GM21515 (cell line): ENCODE measurements around the gene EHMT1.
"Not testable (repeated sequence)": the region's sequence is repeated elsewhere in the genome, so short reads cannot be mapped to it uniquely, and the experiment has no call there.

Source experiments
- ATAC-seq: cut with Tn5 transposase; IDR thresholded peaks from one replicate; pipeline ENCODE4 v1.9.1; 2021; ENCODE audit not compliant: unreplicated experiment

EHMT1 gene

DNA sequence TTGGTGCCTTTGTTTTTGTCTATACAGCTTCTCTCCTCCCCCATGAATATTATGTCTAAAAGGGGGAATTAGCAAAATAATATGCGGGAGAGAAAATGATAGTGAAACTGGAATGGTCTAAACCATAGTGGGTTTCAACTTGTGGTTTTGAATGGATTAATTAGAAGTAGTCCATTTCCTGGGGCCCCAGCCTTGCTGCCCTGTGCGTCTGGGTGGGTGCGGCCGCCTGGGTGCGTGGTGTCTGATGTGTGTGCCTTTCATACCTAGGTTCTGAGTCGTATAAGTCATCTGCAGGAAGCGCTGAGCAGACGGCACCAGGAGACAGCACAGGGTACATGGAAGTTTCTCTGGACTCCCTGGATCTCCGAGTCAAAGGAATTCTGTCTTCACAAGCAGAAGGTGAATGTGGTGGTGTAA lies 138.8 kb downstream of the EHMT1 start:
- no peak for ATAC-seq

DNA sequence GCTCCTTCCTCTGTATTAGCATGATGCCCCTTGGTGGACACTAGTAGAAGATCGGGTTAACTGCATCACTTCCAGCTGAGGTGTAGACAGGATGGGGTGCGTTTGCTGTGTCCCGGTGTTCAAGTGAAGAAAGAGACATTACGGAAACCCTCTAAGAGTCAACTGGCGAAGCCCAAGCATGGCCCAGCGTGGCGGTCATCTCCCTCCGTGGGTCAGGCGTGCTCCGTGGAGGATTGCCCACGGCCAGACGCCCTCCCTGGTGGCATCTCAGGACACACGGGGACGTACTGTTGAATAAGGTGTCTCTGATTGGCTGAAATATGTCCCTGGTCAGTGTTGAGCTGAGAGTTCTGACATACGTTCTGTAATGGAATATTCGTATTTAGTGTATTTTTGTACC lies 139.3 kb downstream of the EHMT1 start:
- ATAC-seq = no peak

DNA sequence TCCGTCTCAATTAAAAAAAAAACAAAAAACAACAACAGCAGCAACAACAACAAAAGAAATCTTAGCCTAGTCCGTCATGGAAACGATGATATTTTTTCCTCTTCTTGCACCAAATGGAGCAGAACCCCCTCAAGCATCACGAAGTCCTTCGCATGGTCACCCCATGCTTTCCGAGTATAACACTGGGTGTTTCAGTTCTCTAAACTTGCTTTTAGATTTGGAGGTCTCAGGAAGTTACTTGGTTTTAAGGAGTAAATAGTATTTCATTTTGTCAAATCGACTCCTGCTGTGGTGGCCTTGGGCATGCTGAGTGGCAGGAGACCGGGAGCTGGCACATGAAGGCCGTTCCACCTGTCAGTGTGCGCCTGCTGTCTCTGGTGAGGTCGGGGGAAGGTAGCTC lies 140.3 kb downstream of the EHMT1 start:
- peak; percentile 33 for ATAC-seq

DNA sequence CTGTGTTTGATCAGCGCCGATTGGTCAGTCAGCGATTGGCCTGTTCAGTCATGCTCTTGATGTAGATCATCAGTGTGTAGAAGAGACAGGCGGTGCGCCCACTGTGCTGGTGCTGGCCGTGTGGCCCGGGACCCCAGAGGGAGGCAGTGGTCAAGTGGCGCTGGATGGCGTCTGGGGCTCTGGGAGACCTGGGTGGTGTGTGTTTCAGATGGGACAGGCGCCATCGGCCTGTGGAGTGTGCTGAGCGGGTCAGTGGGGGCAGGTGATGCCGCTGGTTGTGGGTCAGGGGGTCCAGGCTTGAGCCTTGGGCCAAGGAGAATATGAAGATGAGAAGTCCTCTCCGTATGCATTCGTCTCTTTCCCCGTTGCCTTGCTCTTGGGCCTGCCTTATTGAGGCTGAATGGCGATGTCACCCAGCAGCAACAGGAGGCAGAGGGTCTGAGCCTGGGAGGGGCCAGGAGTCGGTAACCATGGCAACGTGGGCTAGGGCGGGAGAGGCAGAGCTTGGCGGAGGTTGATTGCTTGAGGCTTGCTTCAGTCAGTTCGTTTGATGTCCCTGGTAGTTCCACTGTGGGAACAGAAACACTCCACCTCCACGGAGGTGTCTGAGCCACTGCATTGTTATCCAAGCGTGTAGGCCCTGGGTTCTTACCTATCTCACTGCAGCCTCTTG lies 141.0 kb downstream of the EHMT1 start:
- ATAC-seq = no peak

- ATAC-seq = no peak
These were observed 141.6 kb downstream of the EHMT1 start for GRCh38 chr9:137760426-137760825.

DNA sequence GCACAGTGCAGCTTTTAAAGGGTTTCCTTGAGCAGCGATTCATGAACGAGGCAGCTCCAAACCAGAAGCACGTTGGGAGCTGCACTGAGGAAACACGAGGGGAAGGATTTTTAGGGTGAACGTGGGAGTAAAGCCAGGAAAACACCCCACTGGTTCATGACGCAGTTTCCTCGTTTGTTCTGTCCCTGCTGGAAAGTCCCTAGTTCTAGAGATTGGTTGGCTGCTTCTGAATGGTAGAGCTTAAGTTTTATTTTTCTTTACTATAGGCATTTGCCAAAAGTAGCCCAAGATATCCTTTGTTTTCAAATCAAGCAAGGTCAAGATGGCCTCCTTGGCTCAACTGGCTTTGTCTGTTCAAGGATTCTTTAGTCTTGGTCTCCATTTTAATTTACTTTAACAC lies 142.2 kb downstream of the EHMT1 start:
- ATAC-seq = no peak

DNA sequence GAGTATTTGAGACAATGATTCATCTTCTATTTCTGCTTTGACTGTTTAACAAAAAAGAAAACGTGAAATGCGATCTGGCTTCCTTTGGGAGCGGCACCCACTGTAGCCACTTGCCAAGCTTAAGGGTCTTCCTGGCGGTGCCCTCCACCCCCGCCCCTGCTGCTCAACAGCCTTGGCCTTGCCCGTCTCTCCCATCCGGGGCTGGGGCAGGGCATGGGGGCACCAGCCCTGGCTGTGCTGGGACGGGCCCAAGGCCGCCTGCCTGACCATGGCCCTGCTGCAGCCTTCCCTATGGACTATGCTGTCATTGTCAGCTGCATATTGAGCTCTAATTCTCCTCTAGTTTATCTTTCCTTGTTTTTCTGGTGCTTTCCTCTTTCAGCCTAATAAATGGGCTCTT lies 143.0 kb downstream of the EHMT1 start:
- no peak for ATAC-seq

DNA sequence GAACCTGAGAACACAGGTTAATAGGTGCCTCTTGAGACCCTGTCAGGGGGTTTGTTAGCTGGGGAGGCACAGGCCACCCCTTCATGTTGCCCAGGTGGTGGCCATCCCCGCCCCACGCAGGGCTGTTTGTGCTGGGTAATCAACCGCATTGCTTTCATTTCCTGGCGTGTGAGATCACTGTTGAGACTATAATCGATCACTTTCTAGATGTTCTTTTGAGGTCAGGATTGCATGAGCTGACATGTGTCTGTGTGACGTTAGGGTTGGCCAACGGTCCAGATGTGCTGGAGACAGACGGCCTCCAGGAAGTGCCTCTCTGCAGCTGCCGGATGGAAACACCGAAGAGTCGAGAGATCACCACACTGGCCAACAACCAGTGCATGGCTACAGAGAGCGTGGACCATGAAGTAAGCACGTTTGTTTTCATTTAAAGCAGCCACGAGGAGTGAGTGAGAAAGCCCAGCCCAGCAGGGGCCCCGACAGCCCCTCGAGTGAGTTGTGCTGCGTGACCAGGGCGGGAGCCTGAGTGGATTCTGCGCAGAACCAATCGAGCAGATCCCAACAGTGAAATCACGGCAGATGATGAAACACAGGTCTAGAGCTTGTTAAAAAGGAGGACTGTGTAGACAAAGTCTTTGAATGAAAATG lies 143.7 kb downstream of the EHMT1 start:
- ATAC-seq = peak; percentile 54

DNA sequence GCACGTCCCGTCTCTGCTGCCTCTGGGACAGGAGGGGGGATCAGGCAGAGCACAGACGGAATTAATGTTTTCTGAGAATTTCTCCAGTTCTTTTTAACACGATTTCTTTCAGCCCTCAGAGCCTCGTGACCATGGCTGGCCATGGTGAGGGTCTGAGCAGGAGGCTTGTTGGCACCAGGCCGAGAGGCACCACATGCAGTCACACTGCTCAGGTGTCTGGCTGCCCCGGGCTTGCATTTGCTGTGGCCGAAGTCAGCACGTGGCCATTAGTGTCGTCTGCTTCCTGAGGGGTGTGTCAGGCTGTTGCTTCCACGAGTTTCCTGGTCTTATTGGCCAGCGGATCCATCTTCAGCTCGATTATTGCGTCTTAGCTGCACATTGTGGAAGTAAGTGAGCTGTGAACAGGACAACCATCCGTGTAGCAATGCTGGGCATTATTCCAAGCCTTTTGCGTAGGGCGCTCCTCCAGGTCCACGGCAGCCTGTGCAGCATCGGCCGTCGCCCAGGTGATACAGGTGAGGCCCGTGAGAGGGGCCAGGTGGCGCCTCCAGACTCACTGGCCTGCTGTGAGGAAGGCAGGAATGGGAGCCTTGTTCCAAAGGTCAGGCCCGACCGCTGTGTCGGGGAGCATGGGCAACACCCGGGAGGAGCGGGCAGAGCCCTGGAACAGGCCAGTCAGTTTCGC lies 144.6 kb downstream of the EHMT1 start:
- no peak for ATAC-seq

DNA sequence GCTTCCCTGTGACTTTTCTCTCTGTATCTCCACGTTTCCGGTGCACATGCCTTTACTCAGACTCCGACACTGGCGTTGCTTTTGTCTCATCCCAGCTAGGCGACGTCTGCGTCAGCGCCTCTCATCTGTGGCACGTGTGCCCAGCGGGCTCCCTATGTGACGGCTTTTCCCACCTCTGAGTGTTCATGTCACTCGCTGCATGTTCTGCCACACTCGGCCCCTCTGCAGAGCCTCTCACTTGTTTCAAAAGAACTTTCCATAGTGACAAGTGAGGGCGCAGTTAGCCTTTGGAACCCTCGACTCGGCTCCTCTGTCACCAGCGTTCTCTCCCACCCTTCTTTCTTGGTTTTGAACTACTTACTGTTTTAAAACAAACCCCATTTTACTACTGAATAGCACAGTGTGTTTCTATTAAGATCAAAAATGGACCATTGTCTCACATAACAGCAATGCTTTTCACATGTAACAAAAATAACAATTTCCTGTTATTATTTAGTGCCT lies 145.4 kb downstream of the EHMT1 start:
- ATAC-seq = no peak

DNA sequence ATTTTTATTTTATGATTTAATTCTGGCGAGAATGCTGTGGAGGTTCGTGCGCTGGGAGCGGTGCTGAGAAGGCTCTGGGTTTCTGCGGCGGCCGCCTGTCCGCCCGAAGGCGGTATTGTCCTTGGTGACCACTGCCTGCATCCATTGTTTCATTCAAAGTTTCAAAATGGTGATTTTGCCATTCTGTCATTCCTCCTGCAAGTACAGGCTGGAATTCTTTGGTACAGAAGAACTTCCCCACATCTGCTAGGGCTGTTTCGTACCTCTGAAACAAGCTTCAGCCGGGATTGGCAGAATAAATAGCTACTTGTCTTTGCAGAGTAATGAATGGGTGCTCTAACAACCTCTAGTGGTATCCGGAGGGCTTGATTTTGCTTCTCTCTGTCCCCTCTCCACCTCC lies 146.2 kb downstream of the EHMT1 start:
- ATAC-seq = no peak

DNA sequence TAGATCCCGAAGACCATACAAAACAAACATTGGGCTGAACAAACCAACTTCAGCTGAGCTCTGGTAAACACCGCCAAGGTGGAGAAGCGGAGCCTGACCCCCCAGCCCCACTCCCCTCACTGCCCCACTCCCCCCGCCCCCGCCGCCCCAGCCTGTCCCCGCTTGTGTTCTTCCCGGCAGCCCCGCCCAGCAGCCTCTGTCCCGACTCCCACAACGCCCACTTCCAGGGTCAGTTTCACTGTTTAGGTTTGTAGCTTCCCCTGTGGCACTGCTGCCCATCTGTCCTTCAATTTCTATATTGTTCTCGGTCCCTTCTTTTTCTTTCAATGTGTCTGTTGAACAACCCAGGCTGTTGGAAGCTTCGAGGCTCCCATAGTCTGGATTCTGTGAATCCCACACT lies 146.7 kb downstream of the EHMT1 start:
- no peak for ATAC-seq

- ATAC-seq = no peak
These were observed 152.8 kb downstream of the EHMT1 start for GRCh38 chr9:137771580-137771979.

GRCh38 chr9:137772281-137772873 lies 153.6 kb downstream of the EHMT1 start:
- no peak for ATAC-seq

- no peak for ATAC-seq
These were observed 156.1 kb downstream of the EHMT1 start for GRCh38 chr9:137774775-137775386.

- no peak for ATAC-seq
These were observed 157.6 kb downstream of the EHMT1 start for GRCh38 chr9:137776306-137776995.

GRCh38 chr9:137777761-137778160 lies 159.0 kb downstream of the EHMT1 start:
- ATAC-seq = no peak

DNA sequence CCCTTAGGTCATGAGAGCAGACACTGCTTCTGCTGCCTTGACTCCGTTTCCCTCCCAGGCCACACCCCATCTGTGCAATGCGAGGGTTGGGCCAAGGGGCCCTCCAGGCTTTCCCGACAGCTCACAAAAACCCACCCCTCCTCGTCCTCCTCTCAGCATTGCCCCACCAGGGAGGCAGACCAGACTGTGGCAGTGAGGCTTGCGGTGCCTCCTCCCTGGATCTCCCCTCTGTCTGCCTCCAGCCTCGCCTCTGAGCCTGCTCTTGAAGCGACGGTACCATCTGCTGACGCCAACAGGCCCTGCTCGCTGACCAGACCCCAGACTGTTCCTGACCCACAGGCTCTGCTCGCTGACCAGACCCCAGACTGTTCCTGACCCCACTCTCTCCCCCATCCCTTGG lies 159.5 kb downstream of the EHMT1 start:
- no peak for ATAC-seq

DNA sequence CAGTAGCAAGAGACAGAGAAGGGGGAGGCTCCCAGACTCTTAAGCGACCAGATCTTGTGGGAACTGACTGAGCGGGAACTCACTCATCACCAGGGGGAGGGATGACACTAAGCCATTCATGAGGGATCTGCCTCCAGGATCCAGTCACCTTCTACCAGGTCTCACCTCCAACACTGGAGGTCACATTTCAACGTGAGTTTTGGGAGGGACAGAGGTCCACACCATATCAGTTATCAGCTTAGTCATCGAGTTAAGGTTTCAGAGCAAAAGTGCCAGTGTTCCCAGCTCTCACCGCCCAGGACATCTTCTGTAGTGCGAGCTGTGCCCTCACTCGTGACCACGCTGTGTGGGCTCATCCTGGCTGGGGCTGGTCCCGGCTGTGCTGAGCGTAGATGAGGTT lies 160.1 kb downstream of the EHMT1 start:
- no peak for ATAC-seq

DNA sequence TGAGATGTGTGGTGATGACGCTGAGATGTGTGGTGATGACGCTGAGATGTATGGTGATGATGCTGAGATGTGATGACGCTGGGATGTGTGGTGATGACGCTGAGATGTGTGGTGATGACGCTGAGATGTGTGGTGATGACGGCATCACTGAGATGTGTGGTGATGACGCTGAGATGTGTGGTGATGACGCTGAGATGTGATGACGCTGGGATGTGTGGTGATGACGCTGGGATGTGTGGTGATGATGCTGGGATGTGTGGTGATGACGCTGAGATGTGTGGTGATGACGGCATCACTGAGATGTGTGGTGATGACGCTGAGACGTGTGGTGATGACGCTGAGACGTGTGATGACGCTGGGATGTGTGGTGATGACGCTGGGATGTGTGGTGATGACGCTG lies 161.2 kb downstream of the EHMT1 start:
- ATAC-seq = not testable (repeated sequence)
